H1 (cell line): ENCODE results near the gene ARPP19. TPM values are rescaled to one million over a fixed set of nuclear protein-coding genes. Genes with fewer than 3 reads are reported as not detected.

Experiments
- ATF2 ChIP-seq: IDR thresholded peaks from 2 replicates; pipeline ENCODE4 v1.6.1; 2012; ENCODE audit warnings: low read length, inconsistent platforms
- BRCA1 ChIP-seq: IDR thresholded peaks from 2 replicates; pipeline ENCODE4 v1.6.1; 2012; ENCODE audit warnings: low read depth, low read length, improper control_type of control experiment
- CBX5 ChIP-seq: fragments of 300-800, 300-1000 bp; sonication (generic); IDR thresholded peaks from 2 replicates; pipeline ENCODE4 v1.7.1; 2016; ENCODE audit warnings: antibody characterized with exemption, low read length, low read depth
- GABPA ChIP-seq: IDR thresholded peaks from 2 replicates; pipeline ENCODE4 v1.6.1; 2011; ENCODE audit warnings: mild to moderate bottlenecking, low read length, moderate library complexity, borderline replicate concordance; ENCODE audit not compliant: insufficient read depth
- KDM1A ChIP-seq: fragments of 200-600, 300-600 bp; sonication (generic); IDR thresholded peaks from 2 replicates; pipeline ENCODE4 v1.7.1; 2016; ENCODE audit warnings: mild to moderate bottlenecking, low read length, borderline replicate concordance
- KDM5A ChIP-seq: fragments of 200-600 bp; IDR thresholded peaks from 2 replicates; pipeline ENCODE4 v1.7.1; 2012; ENCODE audit warnings: mild to moderate bottlenecking, low read length, inconsistent platforms, mixed read lengths
- TEAD4 ChIP-seq: IDR thresholded peaks from 2 replicates; pipeline ENCODE4 v1.6.1; 2012; ENCODE audit warnings: low read depth, low read length, inconsistent platforms, mixed read lengths
- polyA plus RNA-seq, 7 experiments: library from polyadenylated mRNA; depleted of rRNA in 3 of 7; stranded (reverse) in 5 of 7; unstranded in 2 of 7; fragments of >200 nt in 5 of 7; fragments of 200-250 nt in 2 of 7; gene quantifications; 1 replicate in 5 of 7; 2 replicates in 1 of 7; 4 replicates in 1 of 7; pipeline versions ENCODE4 v1.2.1 to v1.2.3, GENCODE V29; 2011 to 2013; ENCODE audit warnings: missing spikeins in 2 of 7, mixed read lengths in 2 of 7
- total RNA-seq: library from RNA; stranded (reverse); fragmentation: NEBNext Ultra II Directional; extraction: Animal tissue kit (Norgen Biotek cat#: 25700); gene quantifications from 2 replicates; pipeline ENCODE4 v1.2.1, GENCODE V29; 2021

Gene ARPP19
- total and polyA plus RNA-seq, 2 of the 8 experiments (the other 6 are each of a cell fraction or from before 2014, with no cell fraction given) = 81.9 to 274 TPM

DNA sequence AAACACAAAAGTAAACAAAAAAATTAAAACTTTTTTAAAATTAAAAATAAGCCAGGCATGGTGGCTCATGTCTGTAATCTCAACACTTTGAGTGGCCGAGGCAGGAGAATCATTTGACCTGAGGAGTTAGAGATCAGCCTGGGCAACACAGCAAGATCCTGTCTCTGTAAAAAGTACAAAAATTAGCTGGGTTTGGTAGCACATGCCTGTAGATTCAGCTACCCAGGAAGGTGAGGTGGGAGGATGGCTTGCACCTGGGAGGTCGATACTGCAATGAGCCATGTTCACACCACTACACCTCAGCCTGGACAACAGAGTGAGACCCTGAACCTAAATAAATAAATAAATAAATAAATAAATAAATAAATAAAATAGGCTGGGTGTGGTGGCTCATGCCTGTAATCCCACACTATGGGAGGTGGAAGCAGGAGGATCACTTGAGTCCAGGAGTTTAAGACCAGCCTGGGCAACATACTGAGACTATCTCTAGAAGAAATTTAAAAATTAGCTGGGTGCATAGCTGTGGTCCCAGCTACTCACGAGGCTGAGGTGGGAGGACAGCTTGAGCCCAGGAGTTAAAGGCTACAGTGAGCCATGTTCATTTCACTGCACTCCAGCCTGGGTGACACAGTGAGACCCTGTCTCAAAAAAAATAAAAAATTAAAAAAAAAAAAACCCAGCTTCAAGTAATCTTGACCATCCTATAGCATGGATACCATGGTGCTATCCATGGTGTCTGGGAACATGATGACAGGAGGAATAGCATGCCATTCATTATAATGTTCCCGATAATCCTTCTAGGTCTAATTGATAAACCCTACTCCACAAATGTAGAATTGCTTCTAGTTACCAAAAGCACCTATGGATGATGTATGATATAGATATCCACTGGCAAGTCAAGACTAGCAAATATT, 44.4 kb downstream of the ARPP19 start (continued):
- TF ChIP-seq TEAD4 (no peak), GABPA (no peak), KDM1A (no peak), CBX5 (no peak), ATF2 (no peak), BRCA1 (no peak), KDM5A (no peak)
